ENCODE measurements around the gene DDRGK1.

DDRGK1 gene

GRCh38 chr20:3237011-3237957 lies 32.8 kb upstream of the DDRGK1 start:
- no peak overlapping the region for H3K4me3 ChIP-seq (ENCODE audit: low read depth, low read length)
- no peak for DNase-seq (ENCODE audit: low read depth)
- in situ Hi-C loops (cut with HindIII; ENCODE audit: low sequenced_read_pairs), result no loop called here
- TF ChIP-seq, protein P1, sequence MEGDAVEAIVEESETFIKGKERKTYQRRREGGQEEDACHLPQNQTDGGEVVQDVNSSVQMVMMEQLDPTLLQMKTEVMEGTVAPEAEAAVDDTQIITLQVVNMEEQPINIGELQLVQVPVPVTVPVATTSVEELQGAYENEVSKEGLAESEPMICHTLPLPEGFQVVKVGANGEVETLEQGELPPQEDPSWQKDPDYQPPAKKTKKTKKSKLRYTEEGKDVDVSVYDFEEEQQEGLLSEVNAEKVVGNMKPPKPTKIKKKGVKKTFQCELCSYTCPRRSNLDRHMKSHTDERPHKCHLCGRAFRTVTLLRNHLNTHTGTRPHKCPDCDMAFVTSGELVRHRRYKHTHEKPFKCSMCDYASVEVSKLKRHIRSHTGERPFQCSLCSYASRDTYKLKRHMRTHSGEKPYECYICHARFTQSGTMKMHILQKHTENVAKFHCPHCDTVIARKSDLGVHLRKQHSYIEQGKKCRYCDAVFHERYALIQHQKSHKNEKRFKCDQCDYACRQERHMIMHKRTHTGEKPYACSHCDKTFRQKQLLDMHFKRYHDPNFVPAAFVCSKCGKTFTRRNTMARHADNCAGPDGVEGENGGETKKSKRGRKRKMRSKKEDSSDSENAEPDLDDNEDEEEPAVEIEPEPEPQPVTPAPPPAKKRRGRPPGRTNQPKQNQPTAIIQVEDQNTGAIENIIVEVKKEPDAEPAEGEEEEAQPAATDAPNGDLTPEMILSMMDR (IDR thresholded peaks at IDR 0.05; ENCODE audit: low read depth, low read length, missing control alignments), result no peak

DNA sequence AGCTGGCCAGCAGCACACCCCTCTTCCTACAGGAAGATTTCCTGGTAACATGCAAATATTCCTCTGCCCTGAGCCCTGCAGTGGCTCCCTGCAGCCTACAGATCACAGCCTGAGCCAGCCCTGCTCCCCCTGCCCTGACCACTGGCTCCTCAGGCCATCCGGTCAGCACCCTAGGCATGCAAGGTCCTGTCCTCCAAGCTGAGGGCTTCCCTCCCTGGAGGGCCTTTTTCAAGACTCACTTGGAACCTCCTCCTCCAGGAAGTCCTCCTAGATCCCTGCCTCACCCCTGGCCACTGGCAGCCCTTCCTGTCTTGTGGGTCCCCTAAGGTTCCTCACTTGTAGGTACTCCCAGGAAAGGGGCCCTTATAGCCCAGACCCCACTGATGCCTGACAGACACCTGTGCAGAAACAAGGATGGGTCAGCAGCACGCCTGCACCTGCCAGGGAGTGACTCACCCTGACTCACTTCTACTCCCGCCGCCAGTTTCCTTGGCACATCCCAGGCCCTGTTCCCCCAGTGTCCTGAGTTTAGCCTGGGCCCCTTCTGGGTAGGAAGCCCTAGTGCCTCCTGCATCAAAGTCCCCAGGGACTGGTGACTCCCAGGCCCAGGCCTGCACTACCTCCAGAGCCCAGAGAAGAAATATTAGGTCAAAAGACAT lies 31.3 kb upstream of the DDRGK1 start:
- in situ Hi-C loops (cut with HindIII; ENCODE audit: low sequenced_read_pairs), result no loop called here
- TF ChIP-seq, protein P1 (IDR thresholded peaks at IDR 0.05; ENCODE audit: low read depth, low read length, missing control alignments), result no peak
- no peak overlapping the region for H3K4me3 ChIP-seq (ENCODE audit: low read depth, low read length)
- DNase-seq (ENCODE audit: low read depth), result no peak

GRCh38 chr20:3233991-3234498 lies 29.6 kb upstream of the DDRGK1 start:
- TF ChIP-seq, protein P1 (IDR thresholded peaks at IDR 0.05; ENCODE audit: low read depth, low read length, missing control alignments), result no peak
- H3K4me3 ChIP-seq (ENCODE audit: low read depth, low read length), result no peak overlapping the region
- in situ Hi-C loops (cut with HindIII; ENCODE audit: low sequenced_read_pairs), result no loop called here
- DNase-seq (ENCODE audit: low read depth), result no peak

GRCh38 chr20:3233131-3233990 lies 28.9 kb upstream of the DDRGK1 start:
- no peak overlapping the region for H3K4me3 ChIP-seq (ENCODE audit: low read depth, low read length)
- TF ChIP-seq, protein P1 (IDR thresholded peaks at IDR 0.05; ENCODE audit: low read depth, low read length, missing control alignments), result no peak
- no peak for DNase-seq (ENCODE audit: low read depth)
- in situ Hi-C loops (cut with HindIII; ENCODE audit: low sequenced_read_pairs), result no loop called here

DNA sequence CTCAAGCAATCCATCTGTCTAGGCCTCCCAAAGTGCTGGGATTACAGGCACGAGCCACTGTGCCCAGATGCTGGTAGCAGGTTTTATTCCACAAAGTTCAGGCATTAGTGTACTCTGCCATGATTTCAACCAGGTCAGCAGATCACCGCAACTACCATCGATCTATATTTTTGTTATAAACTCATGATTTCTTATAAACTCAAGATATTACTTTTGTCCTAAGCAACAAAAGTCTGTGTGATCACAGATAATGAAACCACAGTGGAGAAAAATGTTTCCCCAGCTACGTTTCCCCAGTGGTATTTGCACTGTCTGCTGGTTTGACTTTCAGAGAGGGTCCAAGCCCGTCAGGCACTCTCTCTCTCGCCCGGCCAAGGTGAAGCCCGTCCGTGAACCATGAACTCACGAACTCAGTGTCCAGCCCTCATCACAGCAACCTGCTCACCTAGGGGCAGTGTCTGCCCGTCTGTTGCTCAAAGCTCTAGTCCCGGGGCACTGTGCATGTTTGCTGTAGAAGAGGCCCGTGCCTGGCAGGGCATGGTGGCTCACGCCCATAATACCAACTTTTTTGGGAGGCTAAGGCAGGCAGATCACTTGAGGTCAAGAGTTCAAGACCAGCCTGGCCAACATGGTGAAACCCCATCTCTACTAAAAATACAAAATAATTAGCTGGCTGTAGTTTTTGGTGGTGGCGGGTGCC lies 27.6 kb upstream of the DDRGK1 start:
- TF ChIP-seq, protein P1 (IDR thresholded peaks at IDR 0.05; ENCODE audit: low read depth, low read length, missing control alignments), result no peak
- no peak for DNase-seq (ENCODE audit: low read depth)
- no peak overlapping the region for H3K4me3 ChIP-seq (ENCODE audit: low read depth, low read length)
- in situ Hi-C loops (cut with HindIII; ENCODE audit: low sequenced_read_pairs), result no loop called here

All from astrocyte of the cerebellum (primary cell).